Erythroblast (primary cell): ENCODE results near the gene RFX2.

Experiments used
- GATA1 ChIP-seq: IDR thresholded peaks from 2 replicates; pipeline ENCODE4 v1.6.1; 2011; ENCODE audit warnings: low read depth, mild to moderate bottlenecking, control low read depth, low read length, moderate library complexity
- POLR2A ChIP-seq: IDR thresholded peaks from 2 replicates; pipeline ENCODE4 v1.6.1; 2011; ENCODE audit warnings: mild to moderate bottlenecking, low read length

DNA sequence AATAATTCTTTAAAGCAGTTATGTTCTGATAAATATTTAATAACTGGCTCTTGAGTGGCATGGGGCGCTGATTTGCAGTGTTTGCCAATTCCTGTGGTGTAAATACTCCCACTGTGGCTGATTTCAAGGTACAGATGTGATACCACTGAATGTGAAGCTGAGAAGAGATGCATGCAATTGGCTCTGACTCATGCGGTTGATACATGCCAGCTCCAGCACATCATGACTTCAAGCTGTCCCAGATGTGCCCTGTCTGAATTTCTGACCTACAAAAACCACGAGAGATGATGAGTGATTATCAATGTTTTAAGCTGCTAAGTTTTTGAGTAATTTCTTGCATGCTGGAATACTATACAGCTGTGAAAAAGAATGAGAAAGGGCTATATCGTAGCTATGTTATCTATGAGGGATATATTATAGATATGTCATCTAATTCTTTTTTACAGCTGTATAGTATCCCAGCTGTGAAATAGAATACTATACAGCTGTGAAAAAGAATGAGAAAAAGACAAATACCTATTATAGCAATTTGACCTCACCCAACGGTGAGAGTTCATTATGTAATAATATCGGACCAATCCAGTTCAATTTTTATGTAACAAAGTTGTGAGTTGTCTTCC is 17.5 kb upstream of the RFX2 start:
- TF ChIP-seq POLR2A (no peak), GATA1 (no peak)
